ENCODE measurements around the gene S100A14.

Gene S100A14

DNA sequence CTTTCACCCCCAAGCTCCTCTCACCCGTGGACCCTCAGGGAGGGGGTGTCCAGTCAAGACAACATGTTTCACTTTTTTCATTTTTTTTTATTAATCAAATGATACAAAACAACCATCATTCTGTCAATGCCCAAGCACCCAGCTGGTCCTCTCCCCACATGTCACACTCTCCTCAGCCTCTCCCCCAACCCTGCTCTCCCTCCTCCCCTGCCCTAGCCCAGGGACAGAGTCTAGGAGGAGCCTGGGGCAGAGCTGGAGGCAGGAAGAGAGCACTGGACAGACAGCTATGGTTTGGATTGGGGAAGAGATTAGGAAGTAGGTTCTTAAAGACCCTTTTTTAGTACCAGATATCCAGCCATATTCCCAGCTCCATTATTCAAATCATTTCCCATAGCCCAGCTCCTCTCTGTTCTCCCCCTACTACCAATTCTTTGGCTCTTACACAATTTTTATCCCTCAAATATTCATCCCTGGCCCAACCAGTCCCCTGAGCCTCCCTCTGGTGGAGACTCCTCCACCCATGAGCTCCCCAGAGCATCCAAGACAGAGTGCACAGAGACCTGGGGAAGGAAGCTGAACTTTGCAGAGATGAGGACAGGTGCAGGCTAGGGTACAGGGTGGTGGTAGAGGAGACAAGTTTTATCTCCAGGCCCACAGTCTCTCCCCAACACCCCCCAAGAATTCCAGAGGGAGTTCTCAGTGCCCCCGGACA lies 1.8 kb downstream of the S100A14 start:
- Histone ChIP-seq H3K4me3 (ENCODE audit: low read depth in 1 of 2, low read length in 1 of 2) (no peak overlapping the region), H3K4me1 (ENCODE audit: control insufficient read depth in 1 of 2, insufficient read depth in 1 of 2, low read depth in 1 of 2, low read length in 1 of 2) (peaks cover 0 to 7% of the 10 kb centered on the region in 2 experiments), H3K27ac (no peak overlapping the region), H3K27me3 (peaks cover 20% of the 10 kb centered on the region), H3K9me3 (no peaks in the 10 kb centered on the region), H3K36me3 (no peaks in the 10 kb centered on the region)
- TF ChIP-seq, protein P1, sequence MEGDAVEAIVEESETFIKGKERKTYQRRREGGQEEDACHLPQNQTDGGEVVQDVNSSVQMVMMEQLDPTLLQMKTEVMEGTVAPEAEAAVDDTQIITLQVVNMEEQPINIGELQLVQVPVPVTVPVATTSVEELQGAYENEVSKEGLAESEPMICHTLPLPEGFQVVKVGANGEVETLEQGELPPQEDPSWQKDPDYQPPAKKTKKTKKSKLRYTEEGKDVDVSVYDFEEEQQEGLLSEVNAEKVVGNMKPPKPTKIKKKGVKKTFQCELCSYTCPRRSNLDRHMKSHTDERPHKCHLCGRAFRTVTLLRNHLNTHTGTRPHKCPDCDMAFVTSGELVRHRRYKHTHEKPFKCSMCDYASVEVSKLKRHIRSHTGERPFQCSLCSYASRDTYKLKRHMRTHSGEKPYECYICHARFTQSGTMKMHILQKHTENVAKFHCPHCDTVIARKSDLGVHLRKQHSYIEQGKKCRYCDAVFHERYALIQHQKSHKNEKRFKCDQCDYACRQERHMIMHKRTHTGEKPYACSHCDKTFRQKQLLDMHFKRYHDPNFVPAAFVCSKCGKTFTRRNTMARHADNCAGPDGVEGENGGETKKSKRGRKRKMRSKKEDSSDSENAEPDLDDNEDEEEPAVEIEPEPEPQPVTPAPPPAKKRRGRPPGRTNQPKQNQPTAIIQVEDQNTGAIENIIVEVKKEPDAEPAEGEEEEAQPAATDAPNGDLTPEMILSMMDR (IDR thresholded peaks at IDR 0.05): no peak

DNA sequence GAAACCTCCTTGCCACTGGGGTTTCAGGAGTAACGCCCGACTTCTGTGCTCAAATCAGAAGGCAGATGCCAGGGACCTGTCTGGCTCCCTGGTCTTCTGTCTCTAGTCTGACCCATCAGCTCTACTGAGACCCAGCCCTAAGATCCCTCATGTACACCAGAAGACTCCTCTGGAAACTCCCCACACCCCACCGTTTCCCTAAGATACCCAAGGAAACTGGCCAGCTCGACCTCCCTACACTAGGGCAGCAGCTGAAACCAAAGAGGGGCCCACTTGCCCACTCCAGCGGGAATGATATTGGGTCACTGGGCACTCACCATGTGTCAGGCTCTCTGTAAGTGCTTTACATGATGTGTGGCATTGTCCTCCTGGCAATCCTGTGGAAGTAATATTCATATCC lies 2.7 kb downstream of the S100A14 start:
- no peak overlapping the region for H3K27ac ChIP-seq
- TF ChIP-seq, protein P1 (IDR thresholded peaks at IDR 0.05): no peak
- no peak overlapping the region for H3K4me3 ChIP-seq (ENCODE audit: low read depth in 1 of 2, low read length in 1 of 2)
- peaks cover 0 to 7% of the 10 kb centered on the region in 2 experiments for H3K4me1 ChIP-seq (ENCODE audit: control insufficient read depth in 1 of 2, insufficient read depth in 1 of 2, low read depth in 1 of 2, low read length in 1 of 2)
- H3K27me3 ChIP-seq: peaks cover 24% of the 10 kb centered on the region
- no peaks in the 10 kb centered on the region for H3K9me3 ChIP-seq
- no peaks in the 10 kb centered on the region for H3K36me3 ChIP-seq

DNA sequence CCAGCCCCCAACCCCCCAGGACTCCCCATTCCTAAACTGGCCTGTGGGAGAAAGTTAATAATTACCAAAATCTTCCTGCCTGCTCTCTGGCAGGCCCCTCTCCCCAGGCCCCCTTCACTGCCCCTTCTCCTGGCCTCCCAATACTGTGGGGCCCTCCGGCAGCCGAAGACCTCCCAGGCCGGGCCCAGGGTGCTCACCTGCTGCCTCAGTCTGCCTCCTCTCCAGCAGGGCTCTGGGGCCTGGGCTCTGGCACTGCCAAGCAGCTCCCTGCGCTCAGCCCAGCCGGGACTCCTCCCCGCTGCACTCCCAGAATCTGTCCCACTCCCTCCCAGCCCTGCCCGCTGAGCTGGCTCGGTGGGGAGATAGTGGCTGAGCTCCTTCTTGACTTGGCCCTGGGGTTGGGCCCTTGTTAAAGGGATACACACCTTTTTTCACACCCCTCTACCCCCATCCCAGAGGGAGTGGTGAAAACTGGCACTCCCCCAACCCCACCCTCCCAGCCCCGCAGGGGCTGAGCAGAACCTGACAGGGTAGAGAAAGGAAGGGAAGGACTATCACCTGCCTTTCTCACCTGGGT lies 3.3 kb downstream of the S100A14 start, which contains the start of gene S100A16:
S100A16 (minus strand) TSS at position 383 of the 577 bp plus-strand sequence. CDS start 4,986 bp downstream, outside the sequence.
- Histone ChIP-seq H3K9me3 (no peaks in the 10 kb centered on the region), H3K4me3 (ENCODE audit: low read depth in 1 of 2, low read length in 1 of 2) (no peak within 1 kb of the TSS), H3K27ac (no peak within 1 kb of the TSS), H3K4me1 (ENCODE audit: control insufficient read depth in 1 of 2, insufficient read depth in 1 of 2, low read depth in 1 of 2, low read length in 1 of 2) (peaks cover 0 to 7% of the 10 kb centered on the region in 2 experiments), H3K36me3 (no peaks in the 10 kb centered on the region), H3K27me3 (peaks cover 24% of the 10 kb centered on the region)
- TF ChIP-seq, protein P1 (IDR thresholded peaks at IDR 0.05): no peak

DNA sequence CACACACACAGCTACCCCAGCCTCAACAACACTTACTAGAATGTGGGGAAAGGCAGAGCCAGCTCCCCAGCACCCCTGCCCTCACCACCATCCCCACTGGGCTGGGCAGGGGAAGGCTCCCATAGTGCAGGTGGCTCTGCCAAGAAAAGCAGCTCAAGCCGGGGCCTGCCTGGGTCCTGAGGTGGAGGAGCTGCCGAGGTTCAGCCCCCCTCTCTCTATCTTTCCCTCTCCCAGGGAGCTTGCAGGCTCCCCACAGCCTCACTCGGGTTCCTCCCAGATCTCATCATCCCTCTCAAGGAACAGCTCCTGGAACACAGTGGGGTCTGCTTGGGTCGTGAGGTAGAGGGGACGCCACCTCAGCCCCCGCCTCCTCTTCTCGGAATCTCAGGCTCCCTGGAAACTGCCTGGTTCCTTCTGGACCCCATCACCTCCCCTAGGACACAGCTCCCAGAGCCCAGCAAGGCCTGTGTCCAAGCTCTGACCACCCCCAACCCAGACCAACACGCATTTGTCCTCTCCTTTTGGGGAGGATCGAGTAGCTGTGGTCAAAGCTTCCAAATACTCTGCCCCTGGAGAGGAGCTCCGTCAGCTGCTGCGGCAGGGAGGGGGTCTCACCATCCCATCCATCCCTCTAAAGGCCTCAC lies 3.9 kb downstream of the S100A14 start:
- Histone ChIP-seq H3K4me3 (ENCODE audit: low read depth in 1 of 2, low read length in 1 of 2) (no peak overlapping the region), H3K36me3 (no peaks in the 10 kb centered on the region), H3K4me1 (ENCODE audit: control insufficient read depth in 1 of 2, insufficient read depth in 1 of 2, low read depth in 1 of 2, low read length in 1 of 2) (peaks cover 0 to under 1% of the 10 kb centered on the region in 2 experiments), H3K9me3 (no peaks in the 10 kb centered on the region), H3K27me3 (peaks cover 24% of the 10 kb centered on the region), H3K27ac (no peak overlapping the region)
- TF ChIP-seq, protein P1 (IDR thresholded peaks at IDR 0.05): no peak

DNA sequence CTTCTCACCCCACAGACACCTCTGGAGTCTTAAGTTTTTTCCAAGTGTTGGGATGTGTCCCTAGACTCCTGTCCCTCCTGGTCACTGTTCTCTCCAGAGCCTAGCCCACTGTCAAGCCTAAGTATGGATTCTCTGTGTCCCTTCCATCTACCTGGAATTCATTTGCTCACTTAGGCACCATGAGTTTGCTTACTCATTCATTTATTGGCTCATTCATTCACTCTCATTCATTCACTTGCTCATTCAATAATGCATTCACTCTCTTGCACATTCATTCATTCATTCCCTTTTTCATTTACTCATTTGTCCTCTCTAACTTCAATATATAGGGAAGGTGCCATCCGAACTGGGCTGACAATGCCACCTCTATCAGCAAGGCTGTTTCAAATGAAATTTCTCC lies 4.8 kb downstream of the S100A14 start:
- peaks cover 30% of the 10 kb centered on the region for H3K27me3 ChIP-seq
- H3K4me3 ChIP-seq (ENCODE audit: low read depth in 1 of 2, low read length in 1 of 2): no peak overlapping the region
- H3K27ac ChIP-seq: no peak overlapping the region
- no peaks in the 10 kb centered on the region for H3K36me3 ChIP-seq
- H3K9me3 ChIP-seq: no peaks in the 10 kb centered on the region
- TF ChIP-seq, protein P1 (IDR thresholded peaks at IDR 0.05): no peak
- no peaks in the 10 kb centered on the region for H3K4me1 ChIP-seq (ENCODE audit: control insufficient read depth in 1 of 2, insufficient read depth in 1 of 2, low read depth in 1 of 2, low read length in 1 of 2)

Measured in neutrophil (primary cell).